ENCODE data around the gene C9orf85.

- TF ChIP-seq CTCF (IDR thresholded peaks at IDR 0.05; ENCODE audit: poor library complexity, severe bottlenecking) (no peak), SMC3 (conservative IDR thresholded peaks at IDR 0.05; ENCODE audit: poor library complexity) (no peak), POLR2AphosphoS5 (IDR thresholded peaks at IDR 0.05) (no peak), REST (IDR thresholded peaks at IDR 0.05; ENCODE audit: borderline replicate concordance) (no peak)
These were observed 9.5 kb upstream of the C9orf85 start for GRCh38 chr9:71901695-71902597.

All from neural cell (in vitro differentiated cells).